HFF-Myc (cell line): ENCODE data around the gene NAA50.

ENCODE experiments used
- DNase-seq: peaks from one replicate; pipeline ENCODE4 v3.0.0-alpha.2; 2011; ENCODE audit warnings: low read depth; ENCODE audit errors: extremely low read depth
- H3K4me3 ChIP-seq: replicated peaks from 2 replicates; pipeline ENCODE4 v1.5.1; 2011; ENCODE audit warnings: low read depth, mild to moderate bottlenecking, control low read depth, low read length
- CTCF ChIP-seq: IDR thresholded peaks from 2 replicates; pipeline ENCODE4 v1.5.1; 2012; ENCODE audit warnings: mild to moderate bottlenecking, low read depth, low read length, control low read depth; ENCODE audit errors: missing control alignments

The NAA50 gene

GRCh38 chr3:113721636-113722035 is 24.4 kb downstream of the NAA50 start:
- H3K4me3 ChIP-seq, result no peak overlapping the region
- DNase-seq, result no peak
- no peak for TF ChIP-seq CTCF

- no peak overlapping the region for H3K4me3 ChIP-seq
- DNase-seq, result no peak
- no peak for TF ChIP-seq CTCF
Measured at GRCh38 chr3:113719758-113720157, 26.3 kb downstream of the NAA50 start.

- DNase-seq, result no peak
- TF ChIP-seq CTCF, result no peak
- no peak overlapping the region for H3K4me3 ChIP-seq
Measured at GRCh38 chr3:113719294-113719693, 26.8 kb downstream of the NAA50 start.

- DNase-seq, result no peak
- H3K4me3 ChIP-seq, result no peak overlapping the region
- no peak for TF ChIP-seq CTCF
Measured at GRCh38 chr3:113717818-113718217, 28.2 kb downstream of the NAA50 start.

GRCh38 chr3:113717308-113717707 is 28.7 kb downstream of the NAA50 start:
- no peak overlapping the region for H3K4me3 ChIP-seq
- no peak for TF ChIP-seq CTCF
- no peak for DNase-seq

GRCh38 chr3:113714702-113715101 is 31.3 kb downstream of the NAA50 start:
- no peak for TF ChIP-seq CTCF
- H3K4me3 ChIP-seq, result no peak overlapping the region
- DNase-seq, result no peak

DNA sequence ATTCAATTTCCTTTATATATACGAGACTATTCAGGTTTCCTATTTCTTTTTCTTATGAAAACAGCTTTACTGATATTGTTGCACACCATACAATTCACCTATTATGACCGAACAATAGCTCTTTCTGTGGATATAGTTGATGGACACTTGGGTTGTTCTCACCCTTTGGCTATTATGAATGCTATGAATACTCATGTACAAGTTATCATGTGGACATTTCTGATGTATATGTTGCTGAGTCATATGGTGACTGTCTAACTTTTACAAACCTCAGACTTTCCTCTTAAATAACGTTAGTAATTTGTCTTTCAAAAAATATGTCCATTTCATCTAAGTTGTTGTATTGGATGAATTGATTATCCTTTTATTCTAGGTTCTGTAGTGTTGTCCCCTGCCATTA is 33.9 kb downstream of the NAA50 start:
- H3K4me3 ChIP-seq, result no peak overlapping the region
- TF ChIP-seq CTCF, result no peak
- no peak for DNase-seq
